ENCODE results near the gene PRRC2A. TPM values are rescaled to one million over a fixed set of nuclear protein-coding genes. Genes with fewer than 3 reads are reported as not detected.

The PRRC2A gene
- total RNA-seq, 4 donors from 2014 or later: 57.4 to 131 (median 73.7) TPM

DNA sequence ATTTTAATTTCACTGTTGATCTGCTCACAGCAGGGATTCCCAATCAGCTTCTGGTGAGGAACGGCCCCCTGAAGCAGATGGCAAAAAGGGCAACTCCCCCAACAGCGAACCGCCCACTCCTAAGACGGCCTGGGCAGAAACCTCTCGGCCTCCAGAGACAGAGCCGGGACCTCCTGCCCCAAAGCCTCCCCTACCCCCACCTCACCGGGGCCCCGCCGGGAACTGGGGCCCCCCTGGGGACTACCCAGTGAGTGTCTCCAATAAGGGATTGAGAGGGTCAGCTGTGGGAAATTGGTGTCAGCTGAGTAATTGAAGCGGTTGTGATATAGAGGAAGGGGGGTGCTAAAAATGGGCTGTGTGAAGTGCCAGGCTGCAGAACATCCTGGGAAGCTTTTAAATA is 6.4 kb downstream of the PRRC2A start:
- no peak for DNase-seq (ENCODE audit: low spot score in 2 of 2)
- intact Hi-C loops (cut with DNase I; ENCODE audit: low total_unique reads): no loop called here
- H3K4me3 ChIP-seq (ENCODE audit: low read depth, poor library complexity, severe bottlenecking): no peak overlapping the region
- no peak for TF ChIP-seq POLR2A (IDR thresholded peaks at IDR 0.05)
- TF ChIP-seq, protein P1, sequence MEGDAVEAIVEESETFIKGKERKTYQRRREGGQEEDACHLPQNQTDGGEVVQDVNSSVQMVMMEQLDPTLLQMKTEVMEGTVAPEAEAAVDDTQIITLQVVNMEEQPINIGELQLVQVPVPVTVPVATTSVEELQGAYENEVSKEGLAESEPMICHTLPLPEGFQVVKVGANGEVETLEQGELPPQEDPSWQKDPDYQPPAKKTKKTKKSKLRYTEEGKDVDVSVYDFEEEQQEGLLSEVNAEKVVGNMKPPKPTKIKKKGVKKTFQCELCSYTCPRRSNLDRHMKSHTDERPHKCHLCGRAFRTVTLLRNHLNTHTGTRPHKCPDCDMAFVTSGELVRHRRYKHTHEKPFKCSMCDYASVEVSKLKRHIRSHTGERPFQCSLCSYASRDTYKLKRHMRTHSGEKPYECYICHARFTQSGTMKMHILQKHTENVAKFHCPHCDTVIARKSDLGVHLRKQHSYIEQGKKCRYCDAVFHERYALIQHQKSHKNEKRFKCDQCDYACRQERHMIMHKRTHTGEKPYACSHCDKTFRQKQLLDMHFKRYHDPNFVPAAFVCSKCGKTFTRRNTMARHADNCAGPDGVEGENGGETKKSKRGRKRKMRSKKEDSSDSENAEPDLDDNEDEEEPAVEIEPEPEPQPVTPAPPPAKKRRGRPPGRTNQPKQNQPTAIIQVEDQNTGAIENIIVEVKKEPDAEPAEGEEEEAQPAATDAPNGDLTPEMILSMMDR (IDR thresholded peaks at IDR 0.05): no peak
- WGBS, 2 donors: 82 to 85% methylated on average over 10 of the region's 10 CpGs

DNA sequence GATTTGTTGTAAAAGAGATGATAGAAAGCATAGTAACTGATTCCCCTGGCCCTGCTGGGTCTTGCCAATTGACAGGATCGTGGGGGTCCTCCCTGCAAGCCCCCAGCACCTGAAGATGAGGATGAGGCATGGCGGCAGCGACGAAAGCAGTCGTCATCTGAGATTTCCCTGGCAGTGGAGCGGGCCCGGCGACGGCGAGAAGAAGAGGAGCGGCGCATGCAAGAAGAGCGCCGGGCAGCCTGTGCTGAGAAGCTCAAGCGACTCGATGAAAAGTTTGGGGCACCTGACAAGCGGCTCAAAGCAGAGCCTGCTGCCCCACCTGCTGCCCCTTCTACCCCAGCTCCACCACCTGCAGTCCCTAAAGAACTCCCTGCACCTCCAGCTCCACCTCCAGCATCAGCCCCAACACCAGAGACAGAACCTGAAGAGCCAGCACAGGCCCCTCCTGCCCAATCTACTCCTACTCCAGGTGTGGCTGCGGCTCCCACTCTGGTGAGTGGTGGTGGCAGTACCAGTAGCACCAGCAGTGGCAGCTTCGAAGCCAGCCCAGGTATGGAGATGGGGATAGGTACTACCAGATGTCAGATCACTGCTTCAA is 7.3 kb downstream of the PRRC2A start:
- TF ChIP-seq, protein P1 (IDR thresholded peaks at IDR 0.05): no peak
- TF ChIP-seq POLR2A (IDR thresholded peaks at IDR 0.05): no peak
- intact Hi-C loops (cut with DNase I; ENCODE audit: low total_unique reads): no loop called here
- H3K4me3 ChIP-seq (ENCODE audit: low read depth, poor library complexity, severe bottlenecking): no peak overlapping the region
- DNase-seq (ENCODE audit: low spot score in 2 of 2): no peak
- 93 to 94% methylated on average over 19 of the region's 19 CpGs for WGBS, 2 donors

DNA sequence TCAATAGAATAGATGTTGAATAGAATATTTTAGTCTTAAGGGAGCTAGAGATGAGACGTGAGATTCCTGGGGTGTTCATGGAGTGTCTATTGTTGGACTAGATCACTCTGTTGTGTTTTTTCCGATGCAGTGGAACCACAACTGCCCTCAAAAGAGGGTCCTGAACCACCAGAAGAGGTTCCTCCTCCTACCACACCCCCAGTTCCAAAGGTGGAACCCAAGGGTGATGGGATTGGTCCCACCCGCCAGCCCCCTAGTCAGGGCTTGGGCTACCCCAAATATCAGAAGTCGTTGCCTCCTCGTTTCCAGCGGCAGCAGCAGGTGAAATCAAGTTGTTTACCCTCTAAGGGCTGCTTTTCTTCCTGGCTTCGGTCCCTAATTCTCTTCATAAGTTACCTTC is 8.5 kb downstream of the PRRC2A start:
- no peak overlapping the region for H3K4me3 ChIP-seq (ENCODE audit: low read depth, poor library complexity, severe bottlenecking)
- no peak for DNase-seq (ENCODE audit: low spot score in 2 of 2)
- TF ChIP-seq, protein P1 (IDR thresholded peaks at IDR 0.05): no peak
- no peak for TF ChIP-seq POLR2A (IDR thresholded peaks at IDR 0.05)
- intact Hi-C loops (cut with DNase I; ENCODE audit: low total_unique reads): no loop called here
- 90 to 93% methylated on average over 7 of the region's 7 CpGs for WGBS, 2 donors

DNA sequence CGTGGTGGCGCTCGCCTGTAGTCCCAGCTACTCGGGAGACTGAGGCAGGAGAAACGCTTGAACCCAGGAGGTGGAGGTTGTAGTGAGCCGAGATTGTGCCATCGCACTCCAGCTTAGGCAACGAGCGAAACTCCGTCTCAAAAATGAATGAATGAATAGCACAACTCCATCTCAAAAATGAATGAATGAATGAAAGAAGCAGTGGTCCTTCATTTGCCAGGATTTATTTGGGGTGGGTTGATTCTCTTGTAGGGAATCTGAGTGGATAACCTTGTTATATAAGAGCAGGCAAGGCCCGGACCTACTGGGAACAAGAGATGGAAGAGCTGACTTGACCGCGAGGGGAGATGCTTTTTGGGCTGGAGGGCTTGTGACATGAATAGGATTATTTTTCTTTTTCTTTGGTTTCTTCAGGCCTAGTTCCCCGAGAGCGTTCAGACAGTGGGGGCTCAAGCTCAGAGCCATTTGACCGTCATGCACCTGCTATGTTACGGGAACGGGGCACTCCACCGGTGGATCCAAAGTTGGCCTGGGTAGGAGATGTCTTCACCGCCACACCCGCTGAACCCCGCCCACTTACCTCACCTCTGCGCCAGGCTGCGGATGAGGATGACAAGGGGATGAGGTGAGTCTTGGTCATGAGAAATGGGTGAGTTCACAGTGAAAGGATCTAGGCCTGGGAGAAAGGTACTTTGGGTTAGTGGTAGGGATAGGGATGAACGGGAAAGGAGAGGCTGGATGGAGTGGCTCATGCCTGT is 9.8 kb downstream of the PRRC2A start:
- H3K4me3 ChIP-seq (ENCODE audit: low read depth, poor library complexity, severe bottlenecking): no peak overlapping the region
- no peak for DNase-seq (ENCODE audit: low spot score in 2 of 2)
- TF ChIP-seq, protein P1 (IDR thresholded peaks at IDR 0.05): no peak
- TF ChIP-seq POLR2A (IDR thresholded peaks at IDR 0.05): no peak
- WGBS, 2 donors: 79 to 85% methylated on average over 25 of the region's 25 CpGs
- intact Hi-C loops (cut with DNase I; ENCODE audit: low total_unique reads): no loop called here

DNA sequence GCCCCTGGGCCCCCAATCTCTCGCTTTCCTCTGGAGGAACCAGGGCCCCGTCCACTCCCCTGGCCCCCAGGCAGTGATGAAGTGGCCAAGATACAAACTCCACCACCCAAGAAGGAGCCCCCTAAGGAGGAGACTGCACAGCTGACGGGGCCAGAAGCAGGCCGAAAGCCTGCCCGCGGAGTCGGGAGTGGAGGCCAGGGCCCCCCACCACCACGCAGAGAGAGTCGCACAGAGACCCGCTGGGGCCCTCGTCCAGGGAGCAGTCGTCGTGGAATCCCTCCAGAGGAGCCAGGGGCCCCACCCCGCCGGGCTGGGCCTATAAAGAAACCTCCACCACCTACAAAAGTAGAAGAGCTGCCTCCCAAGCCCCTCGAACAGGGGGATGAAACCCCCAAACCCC is 10.7 kb downstream of the PRRC2A start:
- H3K4me3 ChIP-seq (ENCODE audit: low read depth, poor library complexity, severe bottlenecking): no peak overlapping the region
- WGBS, 2 donors: 83 to 87% methylated on average over 15 to 16 of the region's 16 CpGs
- TF ChIP-seq, protein P1 (IDR thresholded peaks at IDR 0.05): no peak
- no peak for TF ChIP-seq POLR2A (IDR thresholded peaks at IDR 0.05)
- DNase-seq (ENCODE audit: low spot score in 2 of 2): no peak
- intact Hi-C loops (cut with DNase I; ENCODE audit: low total_unique reads): no loop called here

Measured in lower leg skin (tissue), 4 donors.